Neural progenitor cell (in vitro differentiated cells): ENCODE data around the gene NEK1. TPM values are rescaled to one million over a fixed set of nuclear protein-coding genes. Genes with fewer than 3 reads are reported as not detected.

Source experiments
- DNase-seq: peaks from one replicate; pipeline ENCODE4 v3.0.0-alpha.2; 2016; ENCODE audit warnings: low spot score
- H2AFZ ChIP-seq: fragments of 200-600 bp; sonication (generic); replicated peaks from 2 replicates; pipeline ENCODE4 v1.6.1; 2016; ENCODE audit warnings: antibody characterized with exemption
- H3F3A ChIP-seq: fragments of 200-600 bp; sonication (generic); 2 replicates; pipeline ENCODE4 v1.6.1; 2016; ENCODE audit warnings: antibody characterized with exemption, low read depth
- H3K27ac ChIP-seq: fragments of 200-600 bp; sonication (generic); 2 replicates; pipeline ENCODE4 v1.5.1; 2016; ENCODE audit warnings: mild to moderate bottlenecking
- H3K27me3 ChIP-seq: fragments of 200-600 bp; sonication (generic); 2 replicates; pipeline ENCODE4 v1.6.1; 2016; ENCODE audit warnings: mild to moderate bottlenecking, moderate library complexity
- H3K36me3 ChIP-seq: fragments of 200-600 bp; sonication (generic); 2 replicates; pipeline ENCODE4 v1.5.1; 2016
- H3K4me1 ChIP-seq: fragments of 200-600 bp; sonication (generic); 2 replicates; pipeline ENCODE4 v1.6.1; 2016; ENCODE audit warnings: mixed run types
- H3K4me2 ChIP-seq: fragments of 200-600 bp; sonication (generic); 2 replicates; pipeline ENCODE4 v1.6.1; 2016
- H3K4me3 ChIP-seq: fragments of 200-600 bp; sonication (generic); 2 replicates; pipeline ENCODE4 v1.5.1; 2016
- H3K79me2 ChIP-seq: fragments of 200-600 bp; sonication (generic); 2 replicates; pipeline ENCODE4 v1.6.1; 2016; ENCODE audit warnings: low read depth
- H3K9ac ChIP-seq: fragments of 200-600 bp; sonication (generic); 2 replicates; pipeline ENCODE4 v1.6.1; 2016
- H3K9me3 ChIP-seq: fragments of 200-600 bp; sonication (generic); 2 replicates; pipeline ENCODE4 v1.5.1; 2016; ENCODE audit warnings: low read depth
- H4K20me1 ChIP-seq: fragments of 200-600 bp; sonication (generic); 2 replicates; pipeline ENCODE4 v1.6.1; 2016; ENCODE audit warnings: low read depth
- H3K27ac Mint-ChIP-seq: 3 replicates; pipeline ENCODE4 v1.8.0; 2021; ENCODE audit warnings: mixed read lengths
- H3K27me3 Mint-ChIP-seq: 2 replicates; pipeline ENCODE4 v1.8.0; 2022; ENCODE audit warnings: low read depth, mild to moderate bottlenecking, inconsistent platforms, moderate library complexity, mixed read lengths; ENCODE audit not compliant: insufficient read depth
- H3K36me3 Mint-ChIP-seq: 3 replicates; pipeline ENCODE4 v1.8.0; 2021; ENCODE audit warnings: mixed read lengths
- H3K4me1 Mint-ChIP-seq: 3 replicates; pipeline ENCODE4 v1.8.0; 2021; ENCODE audit warnings: mixed read lengths
- H3K4me3 Mint-ChIP-seq: 3 replicates; pipeline ENCODE4 v1.8.0; 2021; ENCODE audit warnings: mild to moderate bottlenecking, moderate library complexity, mixed read lengths
- H3K9me3 Mint-ChIP-seq: 3 replicates; pipeline ENCODE4 v1.8.0; 2020; ENCODE audit warnings: mixed read lengths
- EZH2 ChIP-seq: fragments of 200-600 bp; sonication (generic); IDR thresholded peaks from 2 replicates; pipeline ENCODE4 v1.6.1; 2017; ENCODE audit warnings: antibody characterized with exemption, mild to moderate bottlenecking, moderate library complexity
- EZH2phosphoT487 ChIP-seq: fragments of 200-600 bp; sonication (generic); IDR thresholded peaks from 2 replicates; pipeline ENCODE4 v1.6.1; 2017; ENCODE audit warnings: antibody characterized with exemption
- total RNA-seq: library from RNA; depleted of rRNA; stranded (reverse); fragments of >200 nt; gene quantifications from 2 replicates; pipeline ENCODE4 v1.2.3, GENCODE V29; 2015; ENCODE audit warnings: low replicate concordance
- TF ChIP-seq, protein P1 (sequence below): fragments of 200-600 bp; sonication (generic); IDR thresholded peaks from 2 replicates; pipeline ENCODE4 v1.5.1; 2017; ENCODE audit warnings: antibody characterized with exemption, mild to moderate bottlenecking

NEK1 gene
- total RNA-seq, 1 donor from 2014 or later: 12.1 TPM

GRCh38 chr4:169650227-169650936 is 38.0 kb upstream of the NEK1 start:
- Histone ChIP-seq H3K9ac (no peak overlapping the region), H3K9me3 (no peaks in the 10 kb centered on the region), H3F3A (no peaks in the 10 kb centered on the region), H2AFZ (no peak overlapping the region), H3K79me2 (peaks cover 27% of the 10 kb centered on the region), H3K27me3 (no peaks in the 10 kb centered on the region), H3K27ac (no peak overlapping the region), H3K4me1 (no peaks in the 10 kb centered on the region), H3K36me3 (peaks cover 2% of the 10 kb centered on the region), H3K4me2 (no peak overlapping the region), H3K4me3 (no peak overlapping the region), H4K20me1 (no peaks in the 10 kb centered on the region)
- DNase-seq: no peak
- no peak overlapping the region for H3K4me3 Mint-ChIP-seq
- peaks cover 3% of the 10 kb centered on the region for H3K9me3 Mint-ChIP-seq
- H3K4me1 Mint-ChIP-seq: no peaks in the 10 kb centered on the region
- no peak overlapping the region for H3K27ac Mint-ChIP-seq
- TF ChIP-seq, protein P1, sequence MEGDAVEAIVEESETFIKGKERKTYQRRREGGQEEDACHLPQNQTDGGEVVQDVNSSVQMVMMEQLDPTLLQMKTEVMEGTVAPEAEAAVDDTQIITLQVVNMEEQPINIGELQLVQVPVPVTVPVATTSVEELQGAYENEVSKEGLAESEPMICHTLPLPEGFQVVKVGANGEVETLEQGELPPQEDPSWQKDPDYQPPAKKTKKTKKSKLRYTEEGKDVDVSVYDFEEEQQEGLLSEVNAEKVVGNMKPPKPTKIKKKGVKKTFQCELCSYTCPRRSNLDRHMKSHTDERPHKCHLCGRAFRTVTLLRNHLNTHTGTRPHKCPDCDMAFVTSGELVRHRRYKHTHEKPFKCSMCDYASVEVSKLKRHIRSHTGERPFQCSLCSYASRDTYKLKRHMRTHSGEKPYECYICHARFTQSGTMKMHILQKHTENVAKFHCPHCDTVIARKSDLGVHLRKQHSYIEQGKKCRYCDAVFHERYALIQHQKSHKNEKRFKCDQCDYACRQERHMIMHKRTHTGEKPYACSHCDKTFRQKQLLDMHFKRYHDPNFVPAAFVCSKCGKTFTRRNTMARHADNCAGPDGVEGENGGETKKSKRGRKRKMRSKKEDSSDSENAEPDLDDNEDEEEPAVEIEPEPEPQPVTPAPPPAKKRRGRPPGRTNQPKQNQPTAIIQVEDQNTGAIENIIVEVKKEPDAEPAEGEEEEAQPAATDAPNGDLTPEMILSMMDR: no peak
- TF ChIP-seq EZH2 (no peak), EZH2phosphoT487 (no peak)
- H3K27me3 Mint-ChIP-seq: no peaks in the 10 kb centered on the region
- H3K36me3 Mint-ChIP-seq: peaks cover 3% of the 10 kb centered on the region

DNA sequence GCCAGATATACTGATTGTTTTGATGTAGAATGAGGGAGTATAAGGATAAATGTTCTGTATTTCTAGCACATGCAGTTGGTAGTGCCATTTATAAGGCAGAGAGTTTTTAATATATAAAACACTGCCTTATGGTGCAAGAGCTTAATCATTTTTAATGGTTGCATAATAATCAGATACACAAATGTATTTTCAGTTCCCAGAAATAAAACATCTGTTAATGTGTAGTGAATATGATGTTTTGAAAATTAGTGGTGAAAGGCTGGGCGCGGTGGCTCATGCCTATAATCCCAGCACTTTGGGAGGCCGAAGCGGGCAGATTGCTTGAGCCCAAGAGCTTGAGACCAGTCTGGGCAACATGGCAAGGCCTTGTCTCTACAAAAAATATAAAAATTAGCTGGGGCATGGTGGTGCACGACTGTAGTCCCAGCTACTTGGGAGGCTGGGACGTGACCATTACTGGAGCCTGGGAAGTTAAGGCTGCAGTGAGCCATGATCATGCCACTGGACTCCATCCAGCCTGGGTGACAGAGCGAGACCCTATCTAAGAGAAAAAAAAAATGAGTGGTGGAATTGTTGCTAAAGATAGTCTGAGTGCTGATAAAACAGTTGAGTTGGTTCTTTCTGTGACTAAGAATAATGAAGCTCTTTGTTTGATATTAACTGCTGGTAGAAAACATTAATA is 37.3 kb upstream of the NEK1 start:
- Histone ChIP-seq H3K4me2 (no peak overlapping the region), H2AFZ (no peak overlapping the region), H3K4me3 (no peak overlapping the region), H3F3A (no peaks in the 10 kb centered on the region), H3K79me2 (peaks cover 20% of the 10 kb centered on the region), H3K27me3 (no peaks in the 10 kb centered on the region), H3K9me3 (no peaks in the 10 kb centered on the region), H3K27ac (no peak overlapping the region), H3K9ac (no peak overlapping the region), H3K4me1 (no peaks in the 10 kb centered on the region), H3K36me3 (peaks cover 2% of the 10 kb centered on the region), H4K20me1 (no peaks in the 10 kb centered on the region)
- DNase-seq: no peak
- H3K4me1 Mint-ChIP-seq: no peaks in the 10 kb centered on the region
- TF ChIP-seq EZH2phosphoT487 (no peak), EZH2 (no peak)
- TF ChIP-seq, protein P1: no peak
- H3K27ac Mint-ChIP-seq: no peak overlapping the region
- no peak overlapping the region for H3K4me3 Mint-ChIP-seq
- peaks cover 3% of the 10 kb centered on the region for H3K9me3 Mint-ChIP-seq
- no peaks in the 10 kb centered on the region for H3K27me3 Mint-ChIP-seq
- peaks cover 3% of the 10 kb centered on the region for H3K36me3 Mint-ChIP-seq

GRCh38 chr4:169645627-169646026 is 33.2 kb upstream of the NEK1 start:
- no peak for DNase-seq
- H3K27me3 Mint-ChIP-seq: no peaks in the 10 kb centered on the region
- Histone ChIP-seq H3K9me3 (no peaks in the 10 kb centered on the region), H3F3A (no peaks in the 10 kb centered on the region), H3K36me3 (peaks cover 7% of the 10 kb centered on the region), H3K9ac (no peak overlapping the region), H3K27ac (no peak overlapping the region), H3K27me3 (no peaks in the 10 kb centered on the region), H2AFZ (no peak overlapping the region), H3K4me3 (no peak overlapping the region), H3K4me2 (no peak overlapping the region), H3K79me2 (no peaks in the 10 kb centered on the region), H3K4me1 (no peaks in the 10 kb centered on the region), H4K20me1 (no peaks in the 10 kb centered on the region)
- no peaks in the 10 kb centered on the region for H3K4me1 Mint-ChIP-seq
- H3K9me3 Mint-ChIP-seq: no peaks in the 10 kb centered on the region
- H3K27ac Mint-ChIP-seq: no peak overlapping the region
- no peak for TF ChIP-seq EZH2
- TF ChIP-seq, protein P1: no peak
- TF ChIP-seq EZH2phosphoT487: no peak
- peaks cover 3% of the 10 kb centered on the region for H3K36me3 Mint-ChIP-seq
- H3K4me3 Mint-ChIP-seq: no peak overlapping the region
